GM18873 (cell line): Measurements from ENCODE around the gene NDUFA5.
A peak's percentile ranks its signal among the peaks of the same experiment; 100 is the strongest.

Source experiments
- ATAC-seq: cut with Tn5 transposase; IDR thresholded peaks from one replicate; pipeline ENCODE4 v1.9.1; 2021; ENCODE audit warnings: mild to moderate bottlenecking, moderate library complexity, moderate number of reproducible peaks; ENCODE audit not compliant: unreplicated experiment, low FRiP score

Gene NDUFA5

GRCh38 chr7:123557398-123558288 is at the start of gene NDUFA5:
TSS of gene NDUFA5 (minus strand) at chr7:123557818. CDS start at chr7:123557795, 23 bp downstream.
- ATAC-seq: peak; percentile 95

DNA sequence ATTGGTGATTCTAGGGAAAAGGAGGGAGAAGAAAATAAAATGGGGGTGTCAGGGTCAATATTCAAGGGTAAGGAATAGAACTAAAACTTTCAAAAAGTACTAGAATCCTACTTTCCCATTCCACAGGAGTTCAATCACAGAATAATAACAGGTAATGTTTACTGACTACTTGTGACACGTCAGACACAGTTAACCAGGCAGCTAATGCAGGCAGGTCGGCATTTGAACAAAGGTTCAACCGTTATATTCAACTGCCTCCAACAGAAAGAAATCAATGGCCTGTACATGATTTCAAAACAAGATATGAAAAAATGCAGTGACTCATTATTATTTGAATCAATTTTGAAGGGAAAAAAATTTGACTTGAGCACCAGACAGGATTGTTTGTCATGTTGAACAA is 47.1 kb upstream of the NDUFA5 start:
- no peak for ATAC-seq

GRCh38 chr7:123602648-123603047 is 45.0 kb upstream of the NDUFA5 start:
- ATAC-seq: no peak

GRCh38 chr7:123601530-123601929 is 43.9 kb upstream of the NDUFA5 start, which contains the start of gene ASB15:
TSS of gene ASB15 (plus strand) at chr7:123601821. CDS start at chr7:123614503, 12,682 bp downstream.
- no peak for ATAC-seq

- no peak for ATAC-seq
Observed at GRCh38 chr7:123600876-123601275, 43.3 kb upstream of the NDUFA5 start.

DNA sequence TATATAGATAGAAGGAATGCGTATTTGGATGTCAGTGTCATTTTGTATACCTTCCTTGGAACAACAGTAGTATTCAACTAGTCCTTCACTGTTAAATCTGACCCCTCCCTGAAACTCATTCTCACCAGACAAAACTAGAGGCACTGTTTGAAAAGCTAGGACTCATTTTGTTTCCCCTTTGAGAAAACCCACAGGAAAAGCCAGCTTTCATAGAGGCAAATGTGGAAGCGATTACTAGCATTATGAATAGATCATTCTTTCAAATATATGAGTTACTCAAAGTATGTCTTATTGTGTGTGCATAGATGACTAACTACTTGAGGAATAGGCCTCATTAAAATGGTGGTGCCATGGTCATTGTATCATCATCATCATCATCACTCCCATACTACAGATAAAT is 42.1 kb upstream of the NDUFA5 start:
- ATAC-seq: no peak

DNA sequence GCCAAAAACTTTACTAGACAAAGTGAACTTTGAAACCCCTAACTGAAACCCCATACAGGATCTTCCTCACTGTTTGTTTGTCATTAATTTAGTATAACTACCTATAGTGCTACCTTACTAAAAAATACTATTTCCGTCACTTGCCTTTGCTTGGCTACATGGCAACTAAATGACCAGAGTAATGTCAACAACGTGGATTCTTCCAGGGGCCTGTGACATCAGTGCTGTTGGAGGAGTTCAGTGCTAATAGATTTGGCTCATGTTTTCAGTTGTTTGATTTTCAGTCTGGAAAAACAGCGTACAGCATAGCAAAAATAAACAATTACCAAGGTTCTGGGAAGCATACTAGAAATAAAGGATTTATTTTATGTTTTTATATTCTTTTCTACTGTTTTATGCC is 41.0 kb upstream of the NDUFA5 start:
- no peak for ATAC-seq

DNA sequence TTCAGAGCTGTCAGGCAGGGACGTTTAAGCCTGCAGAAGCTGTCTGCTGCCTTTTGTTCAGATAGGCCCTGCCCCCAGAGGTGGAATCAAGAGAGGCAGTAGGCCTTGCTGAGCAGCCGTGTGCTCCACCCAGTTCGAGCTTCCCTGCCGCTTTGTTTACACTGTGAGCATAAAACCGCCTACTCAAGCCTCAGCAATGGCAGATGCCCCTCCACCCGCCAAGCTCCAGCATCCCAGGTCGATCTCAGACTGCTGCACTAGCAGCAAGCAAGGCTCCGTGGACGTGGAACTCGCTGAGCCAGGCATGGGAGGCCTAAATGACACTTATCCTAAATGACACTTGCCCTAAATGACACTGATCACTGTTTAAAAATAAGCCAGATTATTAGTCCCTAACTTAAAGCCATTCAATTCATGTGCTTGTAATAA is 37.2 kb upstream of the NDUFA5 start:
- no peak for ATAC-seq

- no peak for ATAC-seq
Observed at GRCh38 chr7:123588376-123588775, 30.8 kb upstream of the NDUFA5 start.

GRCh38 chr7:123583821-123584220 is 26.2 kb upstream of the NDUFA5 start:
- ATAC-seq: no peak

- ATAC-seq: no peak
Observed at GRCh38 chr7:123581162-123581459, 23.5 kb upstream of the NDUFA5 start.

DNA sequence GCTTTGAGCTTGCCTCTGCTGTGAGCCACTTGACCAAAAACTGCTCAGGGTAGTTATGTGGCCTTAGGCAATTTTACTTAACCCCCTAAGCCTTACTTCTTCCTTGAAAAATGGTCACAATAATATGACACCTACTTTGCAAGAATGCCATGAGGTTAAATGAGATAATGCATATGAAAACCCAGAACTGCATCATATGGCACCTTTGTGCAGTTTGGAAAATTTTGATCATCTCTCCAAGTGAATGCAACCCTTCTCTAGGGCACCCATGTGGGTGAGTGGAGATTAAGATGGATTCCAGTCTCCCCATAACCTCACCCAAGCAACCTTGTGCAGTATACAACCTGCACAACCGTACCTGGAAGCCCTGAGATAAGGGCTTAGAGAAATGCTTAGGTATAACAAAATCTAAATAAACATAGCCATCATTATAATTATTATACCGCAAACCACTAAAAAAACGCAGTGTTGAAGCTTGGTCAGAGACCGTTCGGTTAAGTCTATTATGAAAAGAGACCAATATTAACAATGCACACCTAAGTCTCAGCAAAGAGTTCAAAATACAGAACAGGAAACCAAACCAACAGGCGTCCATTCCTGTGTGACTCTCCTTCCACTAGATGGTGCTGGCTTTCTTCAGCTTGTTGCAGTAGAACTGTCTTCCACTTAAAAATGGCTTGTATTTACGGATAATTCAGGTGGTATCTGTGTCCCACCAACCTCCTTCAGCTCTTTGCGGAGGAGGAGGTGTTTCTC is 23.0 kb upstream of the NDUFA5 start:
- no peak for ATAC-seq

GRCh38 chr7:123579416-123579815 is 21.8 kb upstream of the NDUFA5 start:
- no peak for ATAC-seq

DNA sequence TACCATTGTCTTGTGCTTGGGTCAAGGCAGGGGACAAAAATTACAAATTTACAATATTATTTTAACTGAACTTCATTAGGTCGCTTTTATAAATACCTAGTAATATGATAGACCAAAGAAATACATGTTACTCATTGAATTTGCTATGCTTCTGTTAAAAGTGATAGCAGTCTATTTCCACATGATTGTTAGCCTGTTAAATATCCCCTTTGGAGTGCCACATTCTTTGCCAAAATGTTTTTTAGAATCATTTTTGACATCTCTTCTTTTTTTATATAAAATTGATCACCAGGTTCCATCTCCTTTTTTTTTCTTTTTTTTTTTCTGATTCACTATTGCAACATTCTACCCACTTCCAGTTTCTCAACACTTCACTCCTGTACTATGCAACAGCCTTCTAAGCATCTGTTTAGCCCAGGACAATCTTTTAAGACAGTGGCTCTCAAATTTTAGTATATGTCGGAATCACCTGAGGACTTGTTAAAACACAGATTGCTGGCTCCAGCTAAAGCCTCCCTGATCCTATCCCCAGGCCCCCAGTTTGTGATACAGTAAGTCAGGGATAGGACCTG is 16.4 kb upstream of the NDUFA5 start:
- no peak for ATAC-seq

GRCh38 chr7:123573341-123573740 is 15.7 kb upstream of the NDUFA5 start:
- ATAC-seq: no peak

- no peak for ATAC-seq
Observed at GRCh38 chr7:123571684-123572083, 14.1 kb upstream of the NDUFA5 start.

- no peak for ATAC-seq
Observed at GRCh38 chr7:123571187-123571586, 13.6 kb upstream of the NDUFA5 start.

DNA sequence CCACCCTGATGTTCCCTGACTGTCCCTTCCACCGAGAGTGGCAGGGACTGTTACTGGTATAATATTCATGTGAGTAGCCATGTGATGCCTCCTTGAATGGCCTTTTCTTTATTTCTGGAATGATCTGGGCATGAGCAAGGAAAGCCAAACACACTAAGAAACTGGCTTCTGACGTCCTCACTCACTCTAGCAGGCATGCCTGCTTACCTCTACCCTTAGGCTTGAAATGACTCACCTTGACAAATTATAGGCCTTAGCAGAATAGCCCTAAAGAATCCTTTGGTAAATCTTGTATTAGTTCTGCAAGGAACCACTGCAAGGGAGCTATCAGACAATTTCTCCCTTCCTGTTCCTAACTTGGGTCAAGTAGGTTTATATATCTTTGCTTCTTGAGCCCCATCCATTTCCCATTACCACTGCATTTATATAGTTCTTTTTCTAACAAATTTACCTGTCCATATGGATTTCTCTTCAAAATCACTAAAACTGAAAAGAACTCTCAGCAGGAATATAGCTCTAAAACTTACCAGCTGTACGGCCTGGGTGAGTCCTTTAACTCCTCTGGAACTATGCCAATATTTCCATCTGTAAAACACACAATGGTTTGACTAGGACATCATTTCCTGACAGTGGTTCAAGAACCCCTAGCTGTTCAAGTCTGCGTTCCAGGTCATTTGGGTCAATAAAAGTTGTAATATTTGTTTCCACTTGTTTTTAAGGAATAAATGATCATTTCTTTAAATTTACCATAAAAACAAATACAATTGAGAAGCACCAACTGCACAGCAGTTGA is 13.0 kb upstream of the NDUFA5 start:
- no peak for ATAC-seq

DNA sequence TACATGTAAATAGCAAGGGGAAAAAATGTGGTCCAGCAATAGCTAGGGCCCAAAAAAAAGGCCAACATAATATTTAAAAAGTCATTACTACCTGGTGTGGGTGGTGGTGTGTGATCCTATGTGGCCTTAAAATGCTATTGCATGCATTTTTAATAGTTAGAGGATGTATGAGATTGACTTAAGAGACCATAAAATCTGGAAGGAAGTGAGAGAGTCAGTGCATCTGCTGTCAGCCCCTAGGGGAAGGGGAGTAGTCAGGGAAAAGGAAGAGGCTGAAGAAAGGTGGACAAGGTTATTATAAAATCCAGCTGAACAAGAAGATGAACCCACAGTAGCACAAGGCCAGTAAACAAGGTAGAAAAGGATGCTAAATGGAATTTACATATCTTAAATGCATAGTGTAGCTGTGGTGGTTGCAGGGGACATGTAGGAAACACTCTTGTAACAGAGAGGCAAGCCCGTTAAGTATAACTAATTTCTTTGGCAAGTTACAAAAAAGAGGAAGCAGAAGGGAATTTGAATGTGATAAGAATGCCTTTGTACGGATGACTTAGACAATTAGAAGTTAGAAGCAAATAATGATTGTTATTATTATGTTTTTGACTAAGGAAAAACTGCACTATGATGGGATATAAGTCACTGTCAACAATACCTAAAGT is 11.9 kb upstream of the NDUFA5 start:
- ATAC-seq: no peak

DNA sequence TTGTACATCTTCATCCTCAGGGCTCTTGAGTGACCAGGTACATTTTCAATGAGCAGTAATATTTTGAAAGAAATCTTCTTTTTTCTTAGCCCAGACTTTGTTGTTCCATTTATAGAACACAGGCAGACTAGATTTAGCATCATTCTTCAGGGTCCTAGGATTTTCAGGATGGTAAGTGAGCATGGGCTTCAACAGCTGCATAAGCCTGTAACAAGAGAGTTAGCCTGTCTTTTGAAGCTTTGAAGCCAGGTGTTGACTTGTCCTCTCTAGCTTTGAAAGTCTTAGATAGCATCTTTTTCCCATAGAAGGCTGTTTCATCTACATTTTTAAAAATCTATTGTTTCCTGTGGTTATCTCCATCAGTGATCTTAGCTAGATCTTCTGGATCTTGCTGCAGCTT is 4.5 kb upstream of the NDUFA5 start:
- no peak for ATAC-seq
